Measurements from ENCODE around the gene TRAF6.
"Not testable (repeated sequence)": the region's sequence is repeated elsewhere in the genome, so short reads cannot be mapped to it uniquely, and the experiment has no call there.

DNA sequence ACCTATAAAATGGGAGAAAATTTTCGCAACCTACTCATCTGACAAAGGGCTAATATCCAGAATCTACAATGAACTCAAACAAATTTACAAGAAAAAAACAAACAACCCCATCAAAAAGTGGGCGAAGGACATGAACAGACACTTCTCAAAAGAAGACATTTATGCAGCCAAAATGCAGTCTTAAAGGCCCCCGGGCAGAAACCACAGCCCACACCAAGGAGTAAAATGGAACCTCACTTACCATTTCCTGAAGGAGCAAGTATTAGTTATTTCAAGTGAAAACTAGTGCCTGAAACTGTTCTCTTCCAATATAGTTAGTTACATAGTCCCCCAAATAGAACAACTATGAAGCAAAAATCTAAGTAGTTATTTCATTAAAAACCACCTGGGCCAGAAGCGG, 27.0 kb downstream of the TRAF6 start:
- not testable (repeated sequence) for TF ChIP-seq POLR2A (IDR thresholded peaks at IDR 0.05; ENCODE audit: low read length); GATA1 (IDR thresholded peaks at IDR 0.05; ENCODE audit: low read depth, low read length)

All from erythroblast (primary cell).